HEK293T (cell line): Measurements from ENCODE around the gene OR2J2.
"Not testable (repeated sequence)": the region's sequence is repeated elsewhere in the genome, so short reads cannot be mapped to it uniquely, and the experiment has no call there.

Source experiments
- FOXM1 ChIP-seq: fragments of 450-650 bp; IDR thresholded peaks from 2 replicates; pipeline ENCODE4 v1.6.1; 2017; ENCODE audit warnings: mild to moderate bottlenecking, borderline replicate concordance
- NFRKB ChIP-seq: fragments of 450-650 bp; IDR thresholded peaks from 2 replicates; pipeline ENCODE4 v1.6.1; 2016; ENCODE audit warnings: mild to moderate bottlenecking, moderate library complexity
- SP1 ChIP-seq: fragments of 450-650 bp; IDR thresholded peaks from 2 replicates; pipeline ENCODE4 v1.6.1; 2017

DNA sequence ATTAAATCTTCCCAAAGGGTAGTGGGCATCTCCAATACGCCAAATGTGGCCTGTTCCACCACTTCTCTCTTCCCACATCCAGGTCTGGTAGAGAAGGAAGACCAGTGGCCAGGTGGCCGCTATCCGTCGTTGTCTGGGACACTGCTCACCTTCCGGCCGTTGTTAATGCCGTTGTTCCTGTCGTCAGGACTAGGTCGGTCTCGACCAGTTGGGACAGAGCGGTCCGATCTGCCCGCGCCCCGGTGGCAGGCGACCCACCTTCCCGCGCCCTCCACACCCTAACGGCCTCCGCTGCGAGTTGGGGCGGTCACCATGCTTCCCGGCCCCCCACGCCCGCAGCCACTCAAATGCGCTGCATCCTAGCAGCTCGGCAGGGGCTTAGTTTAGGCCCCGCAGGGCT lies 5.1 kb upstream of the OR2J2 start:
- not testable (repeated sequence) for TF ChIP-seq SP1, FOXM1, NFRKB
